Cardiac muscle cell (in vitro differentiated cells and primary cell): ENCODE measurements around the gene GRHL3. TPM values are rescaled to one million over a fixed set of nuclear protein-coding genes. Genes with fewer than 3 reads are reported as not detected.

ENCODE experiments used
- DNase-seq, 2 donors: peaks; one replicate each; pipeline versions ENCODE4 v3.0.0 to v3.0.0-alpha.2; 2010 to 2017; ENCODE audit warnings: low read depth in 1 of 2, low spot score in 1 of 2
- H3K27ac ChIP-seq: fragments of 200-600 bp; sonication (generic); 2 replicates; pipeline ENCODE4 v1.5.1; 2016
- H3K27me3 ChIP-seq: fragments of 200-600 bp; sonication (generic); 2 replicates; pipeline ENCODE4 v1.6.0; 2016; ENCODE audit warnings: control low read depth
- H3K36me3 ChIP-seq: fragments of 200-600 bp; sonication (generic); 2 replicates; pipeline ENCODE4 v1.5.1; 2016; ENCODE audit warnings: control low read depth
- H3K4me1 ChIP-seq: fragments of 200-600 bp; sonication (generic); 2 replicates; pipeline ENCODE4 v1.8.1; 2017; ENCODE audit warnings: low read depth, mild to moderate bottlenecking, mixed run types
- H3K4me3 ChIP-seq: fragments of 200-600 bp; sonication (generic); 2 replicates; pipeline ENCODE4 v1.5.1; 2016; ENCODE audit warnings: mild to moderate bottlenecking
- H3K9me3 ChIP-seq: fragments of 200-600 bp; sonication (generic); 2 replicates; pipeline ENCODE4 v1.5.1; 2017; ENCODE audit warnings: low read depth, mild to moderate bottlenecking, control low read depth
- CTCF ChIP-seq: IDR thresholded peaks from 2 replicates; pipeline ENCODE4 v1.5.1; 2012; ENCODE audit warnings: low read depth, mild to moderate bottlenecking, low read length
- polyA plus RNA-seq: library from polyadenylated mRNA; unstranded; fragments of >200 nt; fragmentation: Nextera tagmentation; extraction: Ambion mirVana; gene quantifications from 2 replicates; pipeline ENCODE4 v1.2.1, GENCODE V29; 2016
- total RNA-seq: library from RNA; depleted of rRNA; stranded (reverse); fragments of >200 nt; gene quantifications from 2 replicates; pipeline ENCODE4 v1.2.3, GENCODE V29; 2016

The GRHL3 gene
- total and polyA plus RNA-seq, 2 experiments from 2014 or later, result 0.54 TPM; not detected in 1

GRCh38 chr1:24364605-24364974, 45.4 kb downstream of the GRHL3 start:
- no peaks in the 10 kb centered on the region for H3K9me3 ChIP-seq
- no peak overlapping the region for H3K4me3 ChIP-seq
- H3K27ac ChIP-seq, result no peak overlapping the region
- no peak for DNase-seq
- H3K4me1 ChIP-seq, result peaks cover 5% of the 10 kb centered on the region
- no peak for TF ChIP-seq CTCF
- no peaks in the 10 kb centered on the region for H3K27me3 ChIP-seq
- no peaks in the 10 kb centered on the region for H3K36me3 ChIP-seq

- peak in 1 of 2 donors; percentile 74 for DNase-seq
- H3K4me1 ChIP-seq, result peaks cover 5% of the 10 kb centered on the region
- no peak for TF ChIP-seq CTCF
- no peaks in the 10 kb centered on the region for H3K27me3 ChIP-seq
- H3K36me3 ChIP-seq, result no peaks in the 10 kb centered on the region
- H3K9me3 ChIP-seq, result no peaks in the 10 kb centered on the region
- H3K27ac ChIP-seq, result no peak overlapping the region
- H3K4me3 ChIP-seq, result no peak overlapping the region
Measured at GRCh38 chr1:24364975-24365678, 46.0 kb downstream of the GRHL3 start.

GRCh38 chr1:24366707-24367106, 47.5 kb downstream of the GRHL3 start:
- H3K9me3 ChIP-seq, result no peaks in the 10 kb centered on the region
- no peaks in the 10 kb centered on the region for H3K36me3 ChIP-seq
- no peak overlapping the region for H3K27ac ChIP-seq
- no peak for TF ChIP-seq CTCF
- H3K4me1 ChIP-seq, result peaks cover 5% of the 10 kb centered on the region
- no peak for DNase-seq
- H3K27me3 ChIP-seq, result no peaks in the 10 kb centered on the region
- H3K4me3 ChIP-seq, result no peak overlapping the region

- peaks cover 11% of the 10 kb centered on the region for H3K4me1 ChIP-seq
- no peak for TF ChIP-seq CTCF
- H3K4me3 ChIP-seq, result no peak overlapping the region
- H3K9me3 ChIP-seq, result no peaks in the 10 kb centered on the region
- H3K27me3 ChIP-seq, result no peaks in the 10 kb centered on the region
- DNase-seq, result peak in 1 of 2 donors; percentile 47
- H3K36me3 ChIP-seq, result no peaks in the 10 kb centered on the region
- no peak overlapping the region for H3K27ac ChIP-seq
Measured at GRCh38 chr1:24369199-24369598, 50.0 kb downstream of the GRHL3 start.

- Histone ChIP-seq H3K4me1 (peaks cover 7% of the 10 kb centered on the region), H3K36me3 (no peaks in the 10 kb centered on the region), H3K27me3 (no peaks in the 10 kb centered on the region), H3K27ac (no peak overlapping the region), H3K9me3 (no peaks in the 10 kb centered on the region), H3K4me3 (no peak overlapping the region)
- no peak for TF ChIP-seq CTCF
- no peak for DNase-seq
Measured at GRCh38 chr1:24369801-24370200, 50.6 kb downstream of the GRHL3 start.

- no peak for TF ChIP-seq CTCF
- Histone ChIP-seq H3K27ac (no peak overlapping the region), H3K36me3 (no peaks in the 10 kb centered on the region), H3K9me3 (no peaks in the 10 kb centered on the region), H3K4me3 (no peak overlapping the region), H3K4me1 (peaks cover 7% of the 10 kb centered on the region), H3K27me3 (no peaks in the 10 kb centered on the region)
- DNase-seq, result no peak
Measured at GRCh38 chr1:24373044-24373443, 53.9 kb downstream of the GRHL3 start.
